Measurements from ENCODE around the gene TBC1D5.

The TBC1D5 gene

DNA sequence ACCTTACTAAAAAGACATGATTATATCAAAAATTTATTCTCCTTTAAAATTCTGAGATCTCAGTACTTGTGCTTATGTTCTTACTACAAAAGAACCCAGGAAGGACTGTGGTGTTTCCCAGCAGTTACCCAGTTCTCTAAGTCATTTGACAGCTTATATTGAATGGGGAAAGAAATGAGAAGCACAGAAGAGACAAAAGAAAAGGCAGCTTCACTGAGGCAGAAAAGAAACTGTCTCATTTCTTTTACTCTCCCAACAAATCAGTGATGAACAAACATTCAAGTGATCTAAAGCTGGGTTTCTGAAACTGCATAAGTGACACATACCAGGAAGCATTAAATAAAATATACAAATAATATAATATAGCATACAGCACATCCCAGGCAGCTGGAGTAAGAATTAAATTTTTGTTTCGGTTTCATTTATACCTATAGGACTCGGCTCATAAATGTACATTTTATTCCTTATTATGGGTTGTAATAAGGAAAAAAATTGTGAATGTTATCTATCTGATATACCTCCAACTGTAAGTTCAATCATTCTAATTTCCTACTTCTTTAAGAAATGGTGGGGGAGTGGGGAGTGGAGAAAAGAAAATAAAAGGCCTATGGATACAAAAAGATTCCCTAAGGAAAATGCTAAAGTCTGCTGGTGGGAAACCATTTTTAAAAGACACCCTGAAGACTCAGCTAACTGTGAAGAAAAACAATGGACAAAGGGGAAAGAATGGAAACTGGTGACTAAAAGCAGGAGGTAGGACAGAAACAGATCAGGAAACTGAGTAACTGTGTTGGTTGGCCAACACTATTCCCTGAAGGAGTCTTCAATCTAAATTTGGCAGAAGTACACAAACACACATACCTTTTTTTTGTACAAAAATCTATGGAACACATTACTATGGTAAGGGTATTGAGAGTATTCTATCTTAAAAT, 156.8 kb downstream of the TBC1D5 start:
- no peak for DNase-seq (ENCODE audit: low read depth)

DNA sequence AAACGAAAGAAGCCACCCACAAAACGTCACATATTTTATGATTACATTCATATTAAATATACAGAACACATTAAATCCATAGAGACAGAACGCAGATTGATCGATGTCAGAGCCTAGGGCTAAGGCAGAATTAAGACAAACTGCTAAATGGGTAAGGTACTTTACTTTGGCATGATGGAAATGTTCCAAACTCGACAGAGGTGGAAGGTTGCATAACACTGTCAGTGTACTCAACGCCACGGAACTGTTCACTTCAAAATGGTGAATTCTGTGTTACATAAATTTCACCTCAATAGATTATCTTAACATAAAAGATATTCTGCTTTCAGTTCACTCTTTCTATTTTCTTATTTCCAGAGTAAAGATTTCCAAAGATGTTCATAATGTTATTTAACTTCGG, 158.4 kb downstream of the TBC1D5 start:
- no peak for DNase-seq (ENCODE audit: low read depth)

DNA sequence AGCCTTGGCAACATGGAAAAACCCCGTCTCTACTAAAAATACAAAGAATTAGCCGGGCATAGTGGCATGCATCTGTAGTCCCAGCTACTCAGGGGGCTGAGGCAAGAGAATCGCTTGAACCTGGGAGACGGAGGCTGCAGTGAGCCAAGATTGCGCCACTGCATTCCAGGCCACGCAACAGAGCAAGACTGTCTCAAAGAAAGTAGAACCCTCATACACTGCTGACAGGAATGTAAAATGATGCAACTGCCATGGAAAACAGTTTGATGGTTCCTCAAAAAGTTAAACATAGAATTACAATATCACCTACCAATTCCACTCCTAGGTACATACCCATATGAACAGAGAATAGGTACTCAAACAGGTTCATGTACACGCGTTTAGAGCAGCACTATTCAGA, 158.9 kb downstream of the TBC1D5 start:
- DNase-seq (ENCODE audit: low read depth) = no peak

DNA sequence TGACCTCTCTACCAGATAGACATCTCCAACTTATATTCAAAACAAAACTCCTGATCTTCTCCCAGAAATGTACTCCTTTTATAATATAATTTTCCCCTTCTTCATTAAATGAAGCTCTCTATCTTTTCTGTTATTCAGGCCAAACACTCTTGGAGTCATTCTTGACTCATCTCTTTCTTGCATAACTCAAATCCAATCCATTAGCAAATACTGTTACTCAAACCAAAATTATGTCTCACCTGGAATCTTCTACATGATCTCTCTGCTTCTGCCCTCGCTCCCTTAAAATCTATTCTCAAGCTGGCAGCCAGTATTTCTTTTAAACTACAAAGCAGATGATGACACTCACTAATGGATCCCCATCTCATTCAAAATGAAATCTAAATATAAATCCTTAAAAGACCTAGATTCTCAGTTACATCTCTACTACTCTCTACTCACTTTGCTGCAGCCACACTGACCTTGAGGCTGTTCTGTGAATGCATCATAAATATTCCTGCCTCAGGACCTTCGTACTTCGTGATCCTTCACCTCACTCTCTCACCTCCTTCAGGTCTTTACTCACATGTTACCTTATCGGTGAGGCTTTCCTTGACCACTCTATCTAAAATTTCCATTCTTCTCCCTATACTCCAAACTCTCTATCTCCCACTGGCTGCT, 160.9 kb downstream of the TBC1D5 start:
- no peak for DNase-seq (ENCODE audit: low read depth)

DNA sequence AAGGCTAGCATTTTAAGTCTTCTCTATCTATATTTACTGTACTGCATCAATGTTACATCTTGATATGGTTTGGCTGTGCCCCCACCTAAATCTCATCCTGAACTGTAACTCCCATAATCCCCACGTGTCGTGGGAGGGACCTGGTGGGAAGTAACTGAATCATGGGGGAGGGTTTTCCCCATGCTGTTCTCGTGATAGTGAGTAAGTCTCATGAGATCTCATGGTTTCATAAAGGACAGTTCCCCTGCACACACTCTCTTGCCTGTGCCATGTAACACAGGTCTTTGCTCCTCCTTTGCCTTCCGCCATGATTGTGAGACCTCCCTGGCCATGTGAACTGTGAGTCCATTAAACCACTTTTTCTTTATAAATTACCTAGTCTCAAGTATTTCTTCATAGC, 161.5 kb downstream of the TBC1D5 start:
- DNase-seq (ENCODE audit: low read depth) = no peak

DNA sequence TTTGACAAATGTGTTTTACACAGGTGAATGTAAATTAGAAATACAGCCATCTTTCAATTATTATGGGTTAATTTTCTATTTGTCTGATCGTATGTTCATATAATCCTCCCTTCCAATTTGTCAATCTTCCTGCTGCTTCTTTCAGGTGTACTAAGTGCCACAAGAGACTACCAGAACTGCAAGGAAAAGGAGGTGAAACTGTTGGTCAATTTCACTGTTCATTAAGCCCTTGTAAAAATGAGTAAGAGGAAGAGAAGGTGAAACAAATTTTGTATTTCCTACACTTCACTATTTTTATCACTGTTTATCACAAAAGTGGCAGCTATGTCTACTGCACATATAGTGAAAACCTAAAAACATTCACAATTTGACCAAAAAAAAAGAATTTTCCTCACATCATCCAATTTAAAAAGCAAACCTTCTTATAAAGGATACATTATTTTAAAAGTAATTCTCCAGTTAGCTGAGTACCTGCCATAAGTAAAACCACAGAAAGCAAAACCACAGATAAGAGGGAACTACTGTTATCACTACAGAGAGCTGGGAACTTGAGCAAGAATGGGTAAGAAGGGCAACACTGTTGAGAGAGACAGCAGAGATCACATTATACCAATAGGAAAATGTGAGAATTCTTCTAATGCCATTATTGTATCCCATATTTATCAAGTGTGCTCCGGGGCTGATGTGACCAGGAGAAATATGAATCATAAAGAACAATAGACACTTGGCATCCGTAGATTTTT, 163.0 kb downstream of the TBC1D5 start:
- no peak for DNase-seq (ENCODE audit: low read depth)

DNA sequence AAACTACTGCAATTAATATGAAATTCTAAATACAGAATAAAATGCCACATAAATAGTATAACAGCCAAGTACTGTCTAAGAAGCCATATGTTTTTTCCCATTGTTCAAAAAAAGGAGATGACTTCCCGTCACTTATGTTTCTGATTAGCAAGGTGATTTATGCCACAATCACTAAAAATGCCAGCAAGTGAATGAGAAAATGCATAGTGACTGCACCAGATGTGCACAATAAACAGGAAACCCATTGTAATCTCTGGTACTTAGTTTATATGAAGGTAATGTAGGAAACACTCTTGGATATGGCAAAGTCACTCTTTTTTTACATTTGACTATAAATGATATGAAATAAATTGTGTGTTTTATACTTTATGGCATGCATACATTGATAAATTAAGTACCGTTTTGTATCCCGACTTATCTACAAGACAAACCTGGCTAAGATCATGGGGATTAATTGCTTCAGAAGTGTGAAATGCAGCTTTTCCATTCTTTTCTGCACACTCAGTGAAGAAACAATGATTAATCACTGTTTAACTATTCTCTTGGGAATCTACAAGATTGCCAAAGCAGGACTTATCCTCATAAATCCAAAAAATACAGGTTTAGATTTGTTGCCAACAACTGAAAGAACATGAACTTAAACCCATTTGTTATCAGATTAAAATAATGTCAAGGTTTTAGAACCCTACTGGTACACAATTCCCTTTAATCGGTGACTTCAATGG, 164.5 kb downstream of the TBC1D5 start:
- DNase-seq (ENCODE audit: low read depth) = no peak

DNA sequence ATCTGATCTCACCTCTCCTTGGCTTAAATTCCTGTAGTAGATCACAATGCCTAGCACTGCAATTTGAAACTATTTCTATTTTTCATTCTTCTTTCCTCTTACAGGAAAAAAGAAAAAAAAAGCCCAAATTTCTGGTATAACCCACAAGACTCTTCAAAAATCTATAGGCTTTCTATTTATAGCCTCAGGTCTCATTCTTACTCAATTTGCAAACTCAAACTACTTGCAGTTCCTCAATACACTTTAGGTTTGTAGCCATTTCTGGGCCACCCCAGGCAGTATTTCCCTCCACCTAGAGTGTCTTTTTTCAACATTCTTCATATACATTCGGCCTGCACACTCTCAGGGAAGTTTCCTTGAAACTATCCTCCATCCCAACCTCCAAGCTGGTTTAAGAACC, 169.0 kb downstream of the TBC1D5 start:
- DNase-seq (ENCODE audit: low read depth) = no peak

DNA sequence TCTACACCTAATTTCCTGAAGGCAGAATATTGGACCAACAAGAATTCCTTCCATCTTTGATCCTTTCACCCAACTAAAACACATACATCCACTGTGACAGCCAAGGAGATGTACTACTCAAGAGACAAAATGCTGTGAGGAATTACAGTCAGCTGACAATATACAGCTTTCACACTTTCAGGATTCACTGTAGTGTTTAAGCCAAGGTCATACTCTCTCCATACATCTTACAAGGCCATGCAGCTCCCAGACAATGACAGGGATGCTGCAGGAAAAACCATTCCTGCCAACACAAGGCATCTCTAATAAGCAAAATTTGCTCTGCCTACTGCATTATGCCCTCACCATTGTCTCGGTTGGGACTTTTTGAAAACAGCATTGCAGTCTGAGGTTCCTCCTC, 170.7 kb downstream of the TBC1D5 start:
- no peak for DNase-seq (ENCODE audit: low read depth)

DNA sequence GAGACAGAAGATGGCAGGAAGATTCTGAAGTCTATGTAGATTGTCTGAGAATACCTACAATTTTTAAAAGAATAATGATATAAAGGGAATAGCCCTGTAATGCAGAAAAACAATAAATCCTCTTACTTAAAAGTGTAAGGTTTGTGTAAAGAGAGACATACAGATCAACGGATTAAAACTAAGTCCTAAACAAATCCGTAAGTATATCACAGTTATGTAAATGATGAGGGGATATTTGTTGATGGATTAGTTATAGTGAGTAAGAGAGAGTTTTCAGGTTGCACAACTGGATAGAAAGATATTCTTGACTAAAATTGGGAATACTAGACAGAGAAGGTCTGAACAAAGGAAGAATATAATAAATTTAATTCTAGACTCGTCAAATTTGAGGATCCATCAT, 179.6 kb downstream of the TBC1D5 start:
- DNase-seq (ENCODE audit: low read depth) = no peak

DNA sequence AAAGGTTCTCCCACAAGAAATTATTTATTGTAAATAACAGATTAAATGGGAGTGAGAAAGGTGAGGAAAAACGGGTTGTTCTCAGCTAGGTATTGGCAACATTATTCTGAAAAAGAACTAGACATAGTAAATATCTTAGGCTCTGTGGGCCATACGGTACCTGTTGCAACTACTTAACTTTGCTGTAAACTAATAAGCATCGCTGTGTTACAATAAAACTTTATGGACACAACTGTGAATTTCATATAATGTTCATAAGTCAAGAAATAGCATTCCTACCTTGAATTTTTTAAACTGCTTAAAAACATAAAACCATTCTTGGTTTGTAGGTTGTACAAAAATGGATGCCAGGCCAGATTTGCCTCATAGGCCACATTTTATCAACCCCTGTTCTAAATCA, 183.9 kb downstream of the TBC1D5 start:
- DNase-seq (ENCODE audit: low read depth) = no peak

DNA sequence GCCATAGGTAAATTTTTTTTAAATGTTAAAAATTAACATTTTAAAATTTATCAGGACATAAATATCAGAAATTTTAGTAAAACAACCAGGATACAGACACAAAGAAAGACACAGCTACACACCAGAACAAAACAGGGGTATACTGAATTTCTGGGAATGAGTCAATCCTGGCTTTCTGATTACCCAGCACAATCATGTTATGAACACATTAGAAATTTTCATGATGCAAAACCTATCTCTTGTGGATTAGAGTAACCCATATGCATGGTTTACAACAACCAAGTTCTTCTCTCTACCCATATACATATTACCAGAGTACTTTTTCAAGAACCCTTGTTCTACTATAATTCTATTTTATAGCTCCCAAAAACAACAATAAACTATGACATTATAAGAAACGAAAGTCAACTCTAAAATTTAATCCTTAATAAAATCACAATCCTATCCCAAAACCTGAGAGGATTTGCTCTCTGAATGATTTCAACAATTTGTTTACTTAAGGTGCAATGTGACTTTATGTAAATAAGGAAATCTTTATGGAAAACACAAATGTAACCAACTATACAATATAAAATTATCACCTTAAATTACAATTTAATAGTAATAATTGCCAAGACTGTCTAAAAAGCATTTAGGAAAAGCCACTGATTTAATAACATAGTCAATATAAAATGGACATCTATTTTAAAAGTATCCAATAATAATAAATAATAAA, 184.5 kb downstream of the TBC1D5 start:
- DNase-seq (ENCODE audit: low read depth) = no peak

DNA sequence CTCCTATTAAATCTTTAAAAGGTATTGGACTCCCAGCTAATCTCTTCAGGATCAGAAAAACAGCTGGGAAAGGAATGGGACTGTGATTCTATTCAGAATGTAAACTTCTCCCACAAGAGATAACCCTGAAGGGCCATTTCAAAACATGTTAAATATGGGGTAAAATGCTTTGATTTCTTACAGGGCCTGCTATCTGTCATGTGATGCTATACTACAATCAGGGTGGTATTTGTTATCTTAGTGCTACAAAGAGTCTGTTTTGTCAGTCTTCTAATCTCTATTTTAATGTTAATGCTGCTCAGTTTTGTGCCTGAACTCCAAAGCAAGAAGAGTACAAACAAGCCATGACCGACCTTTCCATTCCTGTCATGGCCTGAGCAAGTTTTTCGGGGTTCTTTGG, 186.9 kb downstream of the TBC1D5 start:
- DNase-seq (ENCODE audit: low read depth) = no peak

DNA sequence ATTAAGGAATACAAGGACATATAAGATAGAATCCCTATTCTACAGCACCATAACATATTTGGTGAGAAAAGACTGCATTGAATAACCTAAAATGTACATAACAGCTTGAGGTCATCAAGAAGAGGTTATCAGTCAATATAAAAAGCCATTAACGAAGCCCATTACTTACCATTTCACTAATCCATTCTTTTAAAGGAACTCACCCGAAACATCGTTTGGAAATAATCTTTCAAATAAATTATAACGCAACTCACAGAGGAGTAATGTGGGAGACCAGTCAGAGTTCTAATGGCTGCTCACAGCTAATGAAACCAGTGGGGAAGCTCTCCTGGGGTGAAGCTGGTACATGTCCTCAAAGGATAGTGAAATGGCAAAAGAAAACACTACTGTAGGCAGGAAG, 188.4 kb downstream of the TBC1D5 start:
- no peak for DNase-seq (ENCODE audit: low read depth)

DNA sequence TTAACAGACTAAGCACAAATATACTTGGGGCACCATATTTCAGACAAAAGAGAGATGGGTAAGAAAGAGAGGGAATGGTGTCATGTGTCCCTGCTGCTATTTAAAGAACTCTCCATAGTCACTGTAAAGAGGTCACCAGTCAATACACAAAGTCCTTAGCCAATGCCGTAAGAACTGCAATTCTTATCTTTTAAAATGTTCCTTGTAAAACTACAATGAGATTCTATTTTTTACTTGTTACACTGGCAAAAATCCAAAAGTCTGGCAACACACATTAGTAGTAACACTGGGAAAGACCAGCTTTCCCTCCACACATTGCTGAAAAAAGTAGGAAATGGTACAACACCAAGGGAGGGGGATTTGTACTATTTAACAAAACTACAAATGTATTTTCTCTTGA, 189.4 kb downstream of the TBC1D5 start:
- DNase-seq (ENCODE audit: low read depth) = no peak

DNA sequence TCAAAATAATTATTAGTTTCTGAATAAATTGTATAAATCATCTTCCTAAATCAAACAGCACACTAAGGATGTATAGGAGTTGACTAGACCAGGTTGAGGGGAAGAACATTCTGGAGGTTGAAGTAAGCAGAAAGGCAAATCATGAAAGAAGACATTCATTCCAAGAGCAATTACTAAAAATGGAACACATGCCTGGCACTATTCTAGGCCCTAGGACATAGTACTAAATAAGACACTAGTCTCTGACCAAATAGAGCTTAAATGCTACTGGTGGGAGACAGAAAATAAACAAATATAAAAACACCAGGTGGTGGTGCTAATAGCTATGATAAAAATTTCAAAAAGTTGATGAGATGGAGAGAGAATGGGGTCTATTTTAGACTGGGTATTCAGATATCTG, 190.1 kb downstream of the TBC1D5 start:
- no peak for DNase-seq (ENCODE audit: low read depth)

DNA sequence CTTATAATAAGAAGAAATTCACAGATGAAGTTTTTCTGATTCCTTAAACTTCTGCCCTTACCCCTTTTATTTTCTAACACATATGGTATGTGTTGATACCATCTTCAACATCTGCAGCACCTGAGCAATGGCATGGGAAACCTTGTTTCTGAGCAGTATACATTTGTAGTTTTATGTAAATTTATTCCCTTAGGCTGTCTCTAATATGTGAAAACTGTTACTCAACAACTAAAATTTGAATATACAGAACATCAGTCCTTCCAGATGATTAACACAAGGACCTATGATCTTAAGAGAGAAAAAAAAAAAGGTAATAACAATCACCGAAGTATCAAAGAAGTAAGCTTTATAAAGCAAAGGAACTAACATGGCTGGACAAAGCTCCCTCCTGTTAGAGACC, 190.5 kb downstream of the TBC1D5 start:
- no peak for DNase-seq (ENCODE audit: low read depth)

DNA sequence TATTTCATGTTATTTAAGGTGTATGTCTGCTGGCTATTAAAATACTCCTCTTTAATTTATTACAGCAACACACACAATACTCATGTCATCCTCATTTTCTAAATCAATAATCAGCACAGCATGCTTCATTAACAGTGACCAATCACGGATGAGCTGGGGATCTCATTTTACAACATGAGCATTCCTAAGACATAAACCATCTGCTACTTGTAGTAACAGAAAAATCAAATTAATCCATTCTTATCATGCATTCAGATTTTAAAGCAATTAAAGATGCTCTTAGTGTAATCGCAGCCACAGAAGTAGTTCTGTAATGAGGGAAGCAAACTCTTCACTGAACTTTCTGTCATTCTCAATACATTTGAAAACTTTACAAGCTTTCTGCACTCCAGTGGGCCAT, 191.1 kb downstream of the TBC1D5 start:
- DNase-seq (ENCODE audit: low read depth) = no peak

DNA sequence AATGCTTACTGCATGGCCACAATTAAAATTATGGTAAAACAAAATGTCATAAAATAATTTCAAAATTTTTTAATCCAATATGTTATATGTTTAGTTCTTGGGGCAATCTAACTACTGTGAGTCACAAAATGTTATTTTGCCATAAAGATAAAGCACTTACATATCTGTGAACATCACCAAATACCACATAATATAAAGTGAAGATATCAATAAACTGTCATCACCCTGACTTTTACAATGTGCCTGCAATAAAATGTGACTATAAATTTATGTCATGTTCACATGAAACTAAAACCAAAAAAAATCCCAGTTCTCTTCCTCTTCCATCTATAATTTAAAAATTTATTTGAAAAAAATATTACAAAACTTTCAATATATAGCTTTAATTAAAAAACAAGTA, 191.8 kb downstream of the TBC1D5 start:
- no peak for DNase-seq (ENCODE audit: low read depth)

DNA sequence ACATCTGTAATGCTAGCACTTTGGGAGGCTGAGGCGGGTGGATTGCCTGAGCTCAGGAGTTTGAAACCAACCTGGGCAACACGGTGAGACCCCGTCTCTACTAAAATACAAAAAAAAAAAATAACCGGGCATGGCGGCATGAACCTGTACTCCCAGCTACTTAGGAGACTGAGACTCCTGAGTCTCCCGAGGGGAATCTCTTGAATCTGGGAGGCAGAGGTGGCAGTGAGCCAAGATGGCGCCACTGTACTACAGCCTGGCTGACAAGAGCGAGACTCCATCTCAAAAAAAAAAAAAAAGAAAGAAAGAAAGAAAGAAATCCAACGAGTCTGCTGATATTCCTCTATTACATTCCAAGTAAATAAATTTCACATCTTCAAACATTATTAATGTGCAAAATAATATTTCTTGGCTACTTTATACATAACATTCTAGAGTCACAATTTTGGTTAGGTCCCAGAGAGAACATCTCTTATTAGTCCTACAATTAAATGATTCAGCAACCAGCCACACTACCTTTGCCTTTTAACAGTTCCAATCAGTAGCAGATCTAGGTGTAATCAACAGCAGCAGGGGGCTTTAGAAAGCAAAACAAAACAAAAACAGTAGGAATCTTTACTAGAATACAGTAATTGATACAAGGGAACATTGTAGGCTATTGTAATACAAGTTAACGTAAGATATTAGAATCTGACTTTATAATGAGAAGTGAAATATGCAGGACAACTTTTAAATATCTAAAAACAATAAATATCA, 195.8 kb downstream of the TBC1D5 start:
- no peak for DNase-seq (ENCODE audit: low read depth)

DNA sequence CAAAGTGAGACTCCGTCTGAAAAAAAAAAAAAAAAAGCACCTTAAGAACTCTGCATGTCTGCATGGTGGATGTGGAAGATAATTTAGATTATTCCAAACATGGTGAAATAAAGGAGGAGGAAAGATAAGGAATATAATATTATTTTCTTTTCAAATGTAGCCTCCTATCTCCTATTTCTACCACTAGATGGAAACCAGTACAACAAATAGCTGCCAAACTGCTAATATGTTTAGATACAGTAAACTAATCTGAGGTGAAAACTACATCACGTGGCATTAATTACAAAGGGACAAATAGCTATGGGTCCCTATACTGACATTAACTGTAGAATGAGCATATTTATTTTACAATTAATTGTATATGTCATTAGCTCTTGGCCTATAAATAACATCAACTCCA, 197.8 kb downstream of the TBC1D5 start:
- no peak for DNase-seq (ENCODE audit: low read depth)

Data from T-helper 22 cell (primary cell).